ENCODE measurements around the gene WNT6.

- no peak for TF ChIP-seq CTCF (IDR thresholded peaks at IDR 0.05)
- TF ChIP-seq ZFX (IDR thresholded peaks at IDR 0.05; ENCODE audit: borderline replicate concordance), result no peak
These were observed 23.3 kb downstream of the WNT6 start for GRCh38 chr2:218882866-218883366.
